OCI-LY1 (cell line): ENCODE results near the gene USP14.

Source experiments
- CTCF ChIP-seq: fragments of 200-600 bp; sonication (generic), shearing (Covaris generic); IDR thresholded peaks from 2 replicates; pipeline ENCODE4 v1.5.1; 2017; ENCODE audit warnings: mild to moderate bottlenecking, antibody characterized with exemption, low read length, moderate library complexity, mixed read lengths
- EZH2 ChIP-seq: fragments of 200-600 bp; sonication (generic), shearing (Covaris generic); IDR thresholded peaks from 2 replicates; pipeline ENCODE4 v1.8.0; 2017; ENCODE audit warnings: borderline replicate concordance, mixed run types, mild to moderate bottlenecking, antibody characterized with exemption, low read length, moderate library complexity, mixed read lengths

GRCh38 chr18:156514-157230, 1.7 kb upstream of the USP14 start:
- TF ChIP-seq CTCF (no peak), EZH2 (no peak)
